Stimulated activated CD8-positive, alpha-beta memory T cell treated with anti-CD3 and anti-CD28 coated beads, Interleukin-12 subunit alpha, Interleukin-12 subunit beta, amount 100 ng/mL, for 24 hours (primary cell): ENCODE data around the gene G6PC3.

Experiments
- DNase-seq: peaks from one replicate; pipeline ENCODE4 v3.0.0-alpha.2; 2020; ENCODE audit errors: extremely low read depth

The G6PC3 gene

GRCh38 chr17:44121997-44122815 lies 51.7 kb downstream of the G6PC3 start:
- no peak for DNase-seq

DNA sequence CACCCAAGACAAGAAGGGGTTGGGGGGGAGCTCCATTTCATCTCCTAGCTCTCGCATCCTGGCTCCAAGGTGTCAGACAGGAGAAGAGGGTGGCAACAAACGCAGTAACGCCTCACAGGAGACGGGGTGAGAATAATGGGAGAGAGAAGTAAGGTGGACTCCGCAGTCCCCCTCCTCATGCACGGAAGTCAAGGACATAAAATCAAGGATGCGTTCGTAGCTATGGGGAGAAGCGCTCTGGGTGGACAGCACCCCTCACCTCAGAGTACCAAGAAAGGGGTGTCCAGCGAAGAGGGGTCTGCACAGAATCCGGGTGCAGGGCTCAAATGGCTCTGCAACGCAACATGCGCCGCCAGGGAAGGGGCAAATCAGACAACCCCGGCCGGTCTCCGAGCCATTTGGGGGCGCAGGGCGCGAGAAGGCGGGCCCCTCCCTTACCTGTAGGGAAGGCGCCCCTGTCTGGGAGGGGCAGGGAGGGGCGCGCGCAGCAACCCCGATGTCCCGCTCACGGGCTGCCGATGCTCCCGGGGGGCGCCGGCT lies 52.4 kb downstream of the G6PC3 start:
- no peak for DNase-seq

- peak; percentile 92 for DNase-seq
These were observed 53.0 kb downstream of the G6PC3 start, which contains the start of gene HDAC5 for GRCh38 chr17:44123356-44124117. Gene HDAC5 (minus strand): TSS chr17:44123641. CDS start chr17:44117515, 6,126 bp downstream.

GRCh38 chr17:44124118-44124438 lies 53.5 kb downstream of the G6PC3 start:
- DNase-seq: no peak
